Parathyroid adenoma (tissue), 2 donors: ENCODE results near the gene POC1A.

ENCODE experiments used
- H2AFZ ChIP-seq: fragments of 300-600 bp; sonication (generic); one replicate; pipeline ENCODE4 v1.7.0; 2017; ENCODE audit warnings: antibody characterized with exemption, mild to moderate bottlenecking
- H3K27ac ChIP-seq: fragments of 300-600 bp; sonication (generic); one replicate; pipeline ENCODE4 v1.7.0; 2017
- H3K27me3 ChIP-seq: fragments of 300-600 bp; sonication (generic); one replicate; pipeline ENCODE4 v1.7.0; 2017; ENCODE audit warnings: low read length; ENCODE audit not compliant: control insufficient read depth, insufficient read depth
- H3K36me3 ChIP-seq: fragments of 300-600 bp; sonication (generic); one replicate; pipeline ENCODE4 v1.7.0; 2017; ENCODE audit warnings: low read length; ENCODE audit not compliant: control insufficient read depth, insufficient read depth
- H3K4me1 ChIP-seq: fragments of 300-600 bp; sonication (generic); one replicate; pipeline ENCODE4 v1.7.0; 2017; ENCODE audit warnings: control low read depth
- H3K4me2 ChIP-seq: fragments of 300-600 bp; sonication (generic); one replicate; pipeline ENCODE4 v1.7.0; 2017; ENCODE audit warnings: low read length
- H3K4me3 ChIP-seq: fragments of 300-600 bp; sonication (generic); one replicate; pipeline ENCODE4 v1.7.0; 2017; ENCODE audit warnings: low read depth, low read length
- H3K79me2 ChIP-seq: fragments of 300-600 bp; sonication (generic); one replicate; pipeline ENCODE4 v1.7.0; 2017; ENCODE audit warnings: control low read depth
- H3K9ac ChIP-seq: fragments of 300-600 bp; sonication (generic); one replicate; pipeline ENCODE4 v1.7.0; 2017; ENCODE audit warnings: mild to moderate bottlenecking
- H3K9me3 ChIP-seq: fragments of 300-600 bp; sonication (generic); one replicate; pipeline ENCODE4 v1.7.0; 2017; ENCODE audit warnings: low read length; ENCODE audit not compliant: control insufficient read depth
- TF ChIP-seq, protein P1 (sequence below): fragments of 300-600 bp; sonication (generic); IDR thresholded peaks from one replicate; pipeline ENCODE4 v1.7.0; 2017; ENCODE audit warnings: antibody characterized with exemption, mild to moderate bottlenecking
- donor health status: primary hyperparathyroidism.

The POC1A gene

DNA sequence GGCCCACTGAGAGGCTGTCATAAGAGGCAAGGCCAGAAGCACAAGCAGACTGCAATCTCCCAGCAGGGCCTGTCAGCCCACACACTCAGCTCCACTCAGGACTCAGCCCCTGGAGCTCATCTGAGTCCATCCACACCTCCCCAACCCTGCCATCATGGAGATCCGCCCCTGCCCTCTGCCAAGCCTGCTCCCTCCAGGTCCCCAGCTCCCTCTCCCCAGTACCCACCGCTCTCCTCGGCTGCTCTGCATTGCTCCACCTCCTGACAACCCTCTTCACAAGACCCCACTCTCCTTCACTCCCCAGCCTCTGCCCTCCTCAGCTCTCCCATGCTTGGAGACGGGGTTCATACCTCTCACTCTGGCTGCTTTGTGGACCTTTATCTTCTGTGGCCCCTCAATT is 11.1 kb downstream of the POC1A start:
- Histone ChIP-seq H3K9me3 (no peaks in the 10 kb centered on the region), H3K9ac (no peak overlapping the region), H3K27ac (no peak overlapping the region), H3K27me3 (no peaks in the 10 kb centered on the region), H3K4me3 (no peak overlapping the region), H3K4me2 (no peak overlapping the region), H3K4me1 (peaks cover 3% of the 10 kb centered on the region), H3K79me2 (peaks cover 6% of the 10 kb centered on the region), H2AFZ (no peak overlapping the region), H3K36me3 (no peaks in the 10 kb centered on the region)
- TF ChIP-seq, protein P1, sequence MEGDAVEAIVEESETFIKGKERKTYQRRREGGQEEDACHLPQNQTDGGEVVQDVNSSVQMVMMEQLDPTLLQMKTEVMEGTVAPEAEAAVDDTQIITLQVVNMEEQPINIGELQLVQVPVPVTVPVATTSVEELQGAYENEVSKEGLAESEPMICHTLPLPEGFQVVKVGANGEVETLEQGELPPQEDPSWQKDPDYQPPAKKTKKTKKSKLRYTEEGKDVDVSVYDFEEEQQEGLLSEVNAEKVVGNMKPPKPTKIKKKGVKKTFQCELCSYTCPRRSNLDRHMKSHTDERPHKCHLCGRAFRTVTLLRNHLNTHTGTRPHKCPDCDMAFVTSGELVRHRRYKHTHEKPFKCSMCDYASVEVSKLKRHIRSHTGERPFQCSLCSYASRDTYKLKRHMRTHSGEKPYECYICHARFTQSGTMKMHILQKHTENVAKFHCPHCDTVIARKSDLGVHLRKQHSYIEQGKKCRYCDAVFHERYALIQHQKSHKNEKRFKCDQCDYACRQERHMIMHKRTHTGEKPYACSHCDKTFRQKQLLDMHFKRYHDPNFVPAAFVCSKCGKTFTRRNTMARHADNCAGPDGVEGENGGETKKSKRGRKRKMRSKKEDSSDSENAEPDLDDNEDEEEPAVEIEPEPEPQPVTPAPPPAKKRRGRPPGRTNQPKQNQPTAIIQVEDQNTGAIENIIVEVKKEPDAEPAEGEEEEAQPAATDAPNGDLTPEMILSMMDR: no peak

DNA sequence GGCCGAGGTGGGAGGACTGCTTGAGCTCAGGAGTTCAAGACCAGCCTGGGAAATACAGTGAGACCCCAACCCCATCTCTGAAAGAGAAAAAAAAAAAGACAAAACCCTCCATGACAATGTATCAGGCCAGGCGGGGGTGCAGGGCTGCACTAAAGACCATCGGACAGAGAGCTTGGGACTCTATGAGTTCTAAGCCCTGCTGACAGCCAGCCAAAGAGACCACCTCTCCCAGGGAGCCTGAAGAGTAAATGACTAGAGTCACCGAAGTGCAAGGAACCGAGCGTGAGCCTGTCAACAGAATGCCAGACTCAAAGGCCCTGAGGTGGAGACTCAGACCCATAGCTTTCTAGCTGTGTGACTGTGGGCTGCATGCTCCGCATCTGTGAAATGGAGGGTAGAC is 12.5 kb downstream of the POC1A start:
- H3K9ac ChIP-seq: no peak overlapping the region
- TF ChIP-seq, protein P1: no peak
- H3K4me3 ChIP-seq: no peak overlapping the region
- H3K4me2 ChIP-seq: no peak overlapping the region
- H2AFZ ChIP-seq: no peak overlapping the region
- no peaks in the 10 kb centered on the region for H3K27me3 ChIP-seq
- no peaks in the 10 kb centered on the region for H3K9me3 ChIP-seq
- peaks cover 3% of the 10 kb centered on the region for H3K4me1 ChIP-seq
- no peak overlapping the region for H3K27ac ChIP-seq
- H3K79me2 ChIP-seq: peaks cover 6% of the 10 kb centered on the region
- H3K36me3 ChIP-seq: no peaks in the 10 kb centered on the region

DNA sequence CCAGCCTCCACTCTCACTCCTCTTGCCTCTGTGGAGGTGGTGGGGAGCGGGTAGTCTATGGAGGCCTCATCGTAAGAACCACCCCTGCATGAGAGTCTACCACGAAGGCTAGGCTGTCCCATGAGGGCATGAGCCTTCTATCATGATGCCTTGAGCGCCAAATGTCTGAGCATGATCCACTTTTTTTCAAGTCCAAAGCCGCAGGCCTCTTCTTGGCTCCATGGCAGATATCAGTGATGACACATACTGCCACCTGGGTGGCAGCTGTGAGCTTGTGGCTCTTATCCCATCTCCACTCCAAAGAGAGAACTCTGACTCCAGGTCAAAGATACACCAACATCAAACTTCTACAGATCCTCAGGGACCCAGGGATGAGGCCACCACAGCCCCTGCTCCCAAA is 13.5 kb downstream of the POC1A start:
- peaks cover 6% of the 10 kb centered on the region for H3K79me2 ChIP-seq
- no peaks in the 10 kb centered on the region for H3K36me3 ChIP-seq
- no peak overlapping the region for H3K4me2 ChIP-seq
- peaks cover 3% of the 10 kb centered on the region for H3K4me1 ChIP-seq
- H3K9me3 ChIP-seq: no peaks in the 10 kb centered on the region
- no peaks in the 10 kb centered on the region for H3K27me3 ChIP-seq
- no peak overlapping the region for H3K9ac ChIP-seq
- H2AFZ ChIP-seq: no peak overlapping the region
- H3K4me3 ChIP-seq: no peak overlapping the region
- TF ChIP-seq, protein P1: no peak
- no peak overlapping the region for H3K27ac ChIP-seq

DNA sequence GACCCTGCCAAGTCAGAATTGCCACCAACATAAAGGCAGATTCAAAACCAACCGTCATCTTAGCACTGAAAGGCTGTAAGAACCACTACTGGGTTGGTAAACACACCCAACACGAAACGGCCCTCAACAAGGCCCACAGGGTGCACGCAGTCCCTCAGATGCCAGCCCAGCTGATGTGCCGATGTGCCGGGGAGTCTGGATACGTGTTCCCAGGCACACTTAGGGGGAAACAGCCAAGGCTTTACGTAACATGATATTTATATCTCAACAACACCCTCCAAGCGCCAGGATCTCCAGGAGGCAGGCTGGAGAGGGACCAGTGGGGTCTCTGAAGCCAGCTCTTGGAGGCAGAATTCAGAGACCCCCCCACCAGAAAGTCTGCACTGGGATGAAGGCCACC is 14.2 kb downstream of the POC1A start:
- H3K9me3 ChIP-seq: no peaks in the 10 kb centered on the region
- H3K4me1 ChIP-seq: peaks cover 3% of the 10 kb centered on the region
- H3K36me3 ChIP-seq: no peaks in the 10 kb centered on the region
- H3K79me2 ChIP-seq: peaks cover 6% of the 10 kb centered on the region
- H3K4me2 ChIP-seq: no peak overlapping the region
- H3K27ac ChIP-seq: no peak overlapping the region
- H3K27me3 ChIP-seq: no peaks in the 10 kb centered on the region
- no peak overlapping the region for H3K9ac ChIP-seq
- TF ChIP-seq, protein P1: no peak
- no peak overlapping the region for H3K4me3 ChIP-seq
- no peak overlapping the region for H2AFZ ChIP-seq

DNA sequence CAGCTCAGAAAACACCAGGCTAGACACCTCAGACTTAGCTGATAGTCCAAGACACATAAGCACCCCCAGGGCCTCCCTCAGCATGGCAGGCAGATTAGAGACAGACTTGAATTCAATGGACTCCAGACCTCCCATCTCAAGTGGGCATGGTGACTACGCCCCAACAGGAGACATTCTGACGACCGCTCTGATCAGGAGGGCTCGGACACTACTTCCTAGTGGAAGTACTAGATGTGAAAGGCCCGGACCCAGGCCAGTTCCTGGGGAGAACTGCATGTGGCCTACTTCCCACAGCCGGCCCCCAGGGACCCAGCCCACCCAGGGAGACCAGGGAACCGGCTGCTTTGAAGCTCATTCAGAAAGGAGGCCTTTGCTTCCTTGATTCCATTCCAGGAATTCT is 16.9 kb downstream of the POC1A start:
- Histone ChIP-seq H3K4me1 (peaks cover 9% of the 10 kb centered on the region), H3K9ac (no peak overlapping the region), H3K79me2 (no peaks in the 10 kb centered on the region), H3K27me3 (no peaks in the 10 kb centered on the region), H3K36me3 (no peaks in the 10 kb centered on the region), H2AFZ (no peak overlapping the region), H3K4me3 (no peak overlapping the region), H3K9me3 (no peaks in the 10 kb centered on the region), H3K27ac (no peak overlapping the region), H3K4me2 (no peak overlapping the region)
- TF ChIP-seq, protein P1: no peak
